HG03460 (cell line): ENCODE results near the gene RAMAC.
"Not testable (repeated sequence)": the region's sequence is repeated elsewhere in the genome, so short reads cannot be mapped to it uniquely, and the experiment has no call there.

Experiments used
- ATAC-seq: cut with Tn5 transposase; IDR thresholded peaks from one replicate; pipeline ENCODE4 v1.9.1; 2021; ENCODE audit not compliant: unreplicated experiment

RAMAC gene

GRCh38 chr15:83012076-83012426 is 26.0 kb downstream of the RAMAC start:
- no peak for ATAC-seq

- ATAC-seq, result no peak
Observed at GRCh38 chr15:83012636-83013035, 26.6 kb downstream of the RAMAC start.

- no peak for ATAC-seq
Observed at GRCh38 chr15:83014205-83014653, 28.2 kb downstream of the RAMAC start.

GRCh38 chr15:83015361-83015760 is 29.4 kb downstream of the RAMAC start:
- no peak for ATAC-seq

GRCh38 chr15:83016906-83017305 is 30.9 kb downstream of the RAMAC start:
- no peak for ATAC-seq

DNA sequence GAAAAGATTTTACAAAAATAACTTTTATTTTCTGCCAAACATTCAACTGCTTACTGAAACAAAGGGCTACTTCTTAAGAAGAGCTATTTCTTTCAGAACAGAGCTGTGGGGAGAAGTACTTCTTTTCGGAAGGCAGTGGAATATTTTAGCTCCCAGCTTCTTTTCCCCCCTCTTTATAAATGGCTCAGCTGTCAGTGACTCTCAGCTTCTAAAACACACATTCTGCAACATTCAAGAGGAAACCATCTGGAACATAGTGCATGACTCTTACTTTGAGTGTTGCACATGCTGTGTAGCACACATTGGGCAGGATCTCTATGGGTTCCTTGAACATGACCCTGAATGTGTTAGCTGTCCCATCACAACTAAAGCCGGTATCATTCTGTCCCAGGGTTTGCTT is 32.4 kb downstream of the RAMAC start:
- ATAC-seq, result no peak

DNA sequence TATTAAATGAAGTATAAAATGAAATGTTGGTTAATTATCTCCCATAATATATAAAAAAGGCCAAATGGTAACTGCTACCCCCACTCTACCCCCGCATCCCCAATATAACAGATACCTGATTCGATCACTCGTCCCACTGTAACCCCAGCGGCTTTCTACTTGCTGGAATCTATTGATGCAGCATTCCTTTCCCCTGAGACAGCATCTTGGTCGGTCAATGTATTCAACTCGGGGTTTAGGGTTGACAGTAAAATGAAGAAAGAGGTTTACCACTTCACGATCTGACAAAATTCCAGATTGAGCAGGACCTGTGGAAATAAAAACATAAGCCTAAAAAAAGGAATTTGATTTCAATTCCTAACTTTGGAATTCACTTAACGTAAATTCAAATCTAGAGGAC is 44.0 kb downstream of the RAMAC start:
- ATAC-seq, result no peak

DNA sequence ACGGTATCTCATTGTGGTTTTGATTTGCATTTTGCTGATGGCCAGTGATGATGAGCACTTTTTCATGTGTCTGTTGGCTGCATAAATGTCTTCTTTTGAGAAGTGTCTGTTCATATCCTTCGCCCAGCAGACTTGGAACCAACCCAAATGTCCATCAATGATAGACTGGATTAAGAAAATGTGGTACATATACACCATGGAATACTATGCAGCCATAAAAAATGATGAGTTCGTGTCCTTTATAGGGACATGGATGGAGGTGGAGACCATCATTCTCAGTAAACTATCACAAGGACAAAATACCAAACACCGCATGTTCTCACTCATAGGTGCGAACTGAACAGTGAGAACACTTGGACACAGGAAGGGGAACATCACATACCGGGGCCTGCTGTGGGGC is 45.2 kb downstream of the RAMAC start:
- not testable (repeated sequence) for ATAC-seq

DNA sequence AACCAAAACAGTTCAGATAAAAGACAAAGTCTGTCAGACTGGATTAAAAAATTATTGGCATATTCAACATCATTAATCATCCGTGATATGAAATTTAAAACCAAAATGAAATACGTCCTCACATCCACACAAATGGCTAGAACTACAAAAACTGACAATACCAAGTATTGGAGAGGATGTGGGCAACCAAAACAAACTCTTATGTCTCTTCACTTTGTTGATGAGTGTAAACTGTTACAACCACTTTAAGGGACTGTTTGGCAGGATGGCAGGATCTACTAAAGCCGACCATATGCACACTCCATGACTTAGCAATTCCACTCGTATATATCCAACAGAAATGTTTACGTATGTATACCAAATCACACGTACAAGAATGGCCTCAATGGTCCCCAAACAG is 50.2 kb downstream of the RAMAC start:
- ATAC-seq, result no peak

- ATAC-seq, result no peak
Observed at GRCh38 chr15:83039206-83039605, 53.2 kb downstream of the RAMAC start.
